Effector memory CD4-positive, alpha-beta T cell (primary cell): ENCODE data around the gene STK36.

Source experiments
- DNase-seq, 3 donors: peaks; one replicate each; pipeline ENCODE4 v3.0.0-alpha.2; 2020
- H3K27ac ChIP-seq: 2 replicates; pipeline ENCODE4 v1.7.0; 2013; ENCODE audit warnings: mild to moderate bottlenecking, low read length, moderate library complexity; ENCODE audit not compliant: insufficient read depth, poor library complexity, severe bottlenecking
- H3K27me3 ChIP-seq: replicated peaks from 2 replicates; pipeline ENCODE4 v1.7.0; 2013; ENCODE audit warnings: mild to moderate bottlenecking, low read length; ENCODE audit not compliant: insufficient read depth, control insufficient read depth, poor library complexity, severe bottlenecking
- H3K36me3 ChIP-seq: 2 replicates; pipeline ENCODE4 v1.7.0; 2013; ENCODE audit warnings: mild to moderate bottlenecking, low read length, moderate library complexity; ENCODE audit not compliant: control insufficient read depth, insufficient read depth
- H3K4me1 ChIP-seq: 2 replicates; pipeline ENCODE4 v1.7.0; 2013; ENCODE audit warnings: low read length, mild to moderate bottlenecking; ENCODE audit not compliant: control insufficient read depth, insufficient read depth, poor library complexity, severe bottlenecking
- H3K4me3 ChIP-seq: 2 replicates; pipeline ENCODE4 v1.7.0; 2013; ENCODE audit warnings: low read length, low read depth, mild to moderate bottlenecking; ENCODE audit not compliant: insufficient read depth, poor library complexity, severe bottlenecking
- H3K9me3 ChIP-seq: 2 replicates; pipeline ENCODE4 v1.7.0; 2013; ENCODE audit warnings: mild to moderate bottlenecking, low read length, moderate library complexity; ENCODE audit not compliant: control insufficient read depth

STK36 gene

DNA sequence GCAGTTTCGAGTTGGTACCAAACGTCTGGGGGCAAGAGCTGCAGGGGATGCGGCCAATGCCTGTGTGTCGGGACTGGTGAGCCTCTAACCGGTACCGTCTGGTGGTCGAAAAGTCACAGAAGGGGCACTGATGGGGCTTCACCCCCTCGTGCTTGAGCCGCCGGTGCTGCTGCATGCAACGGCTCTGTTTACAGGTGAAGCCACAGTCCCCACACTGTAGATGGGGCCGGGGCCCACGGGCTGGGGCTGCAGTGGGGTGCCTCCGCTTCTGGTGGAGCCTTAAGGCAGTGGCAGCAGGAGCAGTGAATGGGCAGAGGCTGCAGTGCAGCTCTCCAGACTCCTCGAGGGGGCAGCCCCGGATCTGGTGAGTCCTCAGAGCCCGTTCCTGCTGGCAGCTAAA is 29.1 kb upstream of the STK36 start:
- Histone ChIP-seq H3K36me3 (peaks cover 84% of the 10 kb centered on the region), H3K27me3 (no peaks in the 10 kb centered on the region), H3K9me3 (no peaks in the 10 kb centered on the region), H3K4me3 (no peak overlapping the region), H3K4me1 (peaks cover 3% of the 10 kb centered on the region), H3K27ac (no peak overlapping the region)
- no peak for DNase-seq

DNA sequence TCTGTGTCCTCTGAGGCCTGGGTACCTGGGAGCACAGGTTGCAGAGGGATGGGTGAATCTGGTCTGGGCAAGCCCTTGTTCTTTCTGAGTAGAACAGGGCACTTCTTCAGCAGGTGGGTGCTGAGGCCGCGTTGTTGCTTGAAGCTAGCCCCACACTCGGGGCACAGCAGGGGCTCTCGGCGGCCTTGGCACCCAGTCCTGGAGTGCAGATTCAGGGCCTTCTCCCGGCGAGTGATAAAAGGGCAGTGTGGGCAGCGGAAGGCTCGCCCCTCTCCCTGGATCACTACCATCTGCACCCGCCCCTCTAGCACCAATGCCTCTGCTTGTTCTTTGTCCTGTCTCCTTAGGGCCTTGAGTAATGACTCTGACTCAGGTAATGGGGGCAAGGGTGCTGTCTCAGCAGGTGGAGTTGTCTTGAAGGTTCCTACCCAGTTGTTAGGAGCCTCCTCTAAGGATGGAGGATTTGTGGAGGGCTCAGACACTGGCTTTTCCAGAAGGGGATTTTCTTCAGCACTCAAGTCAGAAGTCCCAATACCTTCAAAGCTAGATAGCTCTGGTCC is 28.1 kb upstream of the STK36 start:
- Histone ChIP-seq H3K27ac (no peak overlapping the region), H3K36me3 (peaks cover 83% of the 10 kb centered on the region)
- no peak for DNase-seq

DNA sequence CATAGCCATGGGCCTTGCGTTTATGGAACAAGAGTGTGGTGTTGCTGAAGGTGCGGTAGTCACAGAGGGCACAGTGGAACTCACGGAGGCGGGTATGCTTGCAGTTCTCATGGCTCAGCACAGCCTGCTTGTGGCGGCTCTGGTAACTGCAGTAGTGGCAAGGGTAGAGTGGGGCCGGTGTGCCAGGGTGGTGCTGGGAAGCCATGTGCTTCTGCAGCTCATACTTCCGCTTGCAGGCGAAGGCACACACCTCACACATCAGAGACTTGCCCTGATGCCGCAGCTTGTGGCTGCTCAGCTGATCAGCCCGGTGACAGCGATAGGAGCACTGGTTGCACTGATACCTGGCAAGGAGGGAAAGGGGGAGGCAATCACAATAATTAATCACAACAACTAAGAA is 27.2 kb upstream of the STK36 start:
- Histone ChIP-seq H3K4me1 (peaks cover 3% of the 10 kb centered on the region), H3K27ac (no peak overlapping the region), H3K9me3 (no peaks in the 10 kb centered on the region), H3K36me3 (peaks cover 85% of the 10 kb centered on the region), H3K27me3 (no peaks in the 10 kb centered on the region), H3K4me3 (no peak overlapping the region)
- DNase-seq = no peak

More for the DNA sequence above, 28.1 kb upstream of the STK36 start:
- no peaks in the 10 kb centered on the region for H3K27me3 ChIP-seq
- H3K9me3 ChIP-seq = no peaks in the 10 kb centered on the region
- H3K4me1 ChIP-seq = peaks cover 3% of the 10 kb centered on the region
- H3K4me3 ChIP-seq = no peak overlapping the region

DNA sequence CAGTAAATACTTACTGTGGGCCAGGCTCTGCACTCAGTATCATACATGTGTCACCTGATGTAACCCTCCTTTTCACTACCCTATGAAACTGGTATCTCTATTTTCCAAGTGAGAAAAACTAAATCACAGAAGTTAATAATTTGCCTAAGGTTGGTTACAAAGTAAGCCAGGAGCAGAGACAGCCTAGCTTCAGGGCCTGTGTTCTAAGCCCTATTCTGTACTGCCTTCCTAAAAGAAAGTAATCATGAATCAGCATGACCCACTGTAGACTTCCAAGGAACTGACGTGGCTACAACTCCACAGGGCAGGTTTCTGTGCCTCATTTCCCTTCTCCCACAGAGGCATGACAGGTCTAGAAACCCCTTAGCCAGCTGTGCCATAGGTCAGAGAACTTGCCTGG is 26.8 kb upstream of the STK36 start:
- Histone ChIP-seq H3K36me3 (peaks cover 86% of the 10 kb centered on the region), H3K4me1 (peaks cover 3% of the 10 kb centered on the region), H3K27ac (no peak overlapping the region), H3K4me3 (no peak overlapping the region), H3K27me3 (no peaks in the 10 kb centered on the region), H3K9me3 (no peaks in the 10 kb centered on the region)
- no peak for DNase-seq

DNA sequence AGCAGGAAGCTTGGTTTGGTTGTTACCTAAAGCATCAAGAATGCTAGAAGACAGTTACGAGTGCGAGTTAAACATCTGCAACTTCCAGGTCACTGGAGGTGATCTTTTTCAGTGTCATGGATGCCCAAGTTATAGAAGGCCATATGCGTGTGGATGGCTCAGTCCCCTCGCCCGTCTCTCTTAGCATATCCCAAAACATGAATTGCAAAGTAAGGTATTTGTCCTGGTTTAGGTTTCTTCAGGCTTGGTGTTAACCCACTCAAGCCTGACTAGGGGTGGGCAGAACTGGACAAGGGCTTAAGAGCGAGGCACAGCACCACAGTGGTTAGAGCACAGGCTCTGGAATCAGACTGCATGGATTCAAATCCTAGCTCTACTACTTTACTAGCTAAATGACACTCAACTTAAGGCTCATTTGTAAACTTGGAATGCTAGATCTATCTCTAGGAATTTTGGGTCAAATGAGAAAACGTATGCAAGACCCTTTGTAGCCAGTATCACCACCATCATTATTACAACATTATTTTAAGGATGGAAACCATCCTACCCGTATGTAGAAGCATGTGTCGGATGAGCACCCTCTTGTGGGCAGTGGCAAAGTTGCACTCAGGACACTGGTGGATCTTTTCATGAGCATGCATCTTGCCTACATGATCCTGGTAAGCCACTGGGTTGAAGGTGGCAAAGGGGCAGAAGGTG is 23.6 kb upstream of the STK36 start:
- H3K36me3 ChIP-seq = peaks cover 86% of the 10 kb centered on the region
- H3K4me3 ChIP-seq = no peak overlapping the region
- DNase-seq = peak in 1 of 3 donors; percentile 23
- peaks cover 3% of the 10 kb centered on the region for H3K4me1 ChIP-seq
- H3K27ac ChIP-seq = no peak overlapping the region
- H3K9me3 ChIP-seq = no peaks in the 10 kb centered on the region
- H3K27me3 ChIP-seq = no peaks in the 10 kb centered on the region

DNA sequence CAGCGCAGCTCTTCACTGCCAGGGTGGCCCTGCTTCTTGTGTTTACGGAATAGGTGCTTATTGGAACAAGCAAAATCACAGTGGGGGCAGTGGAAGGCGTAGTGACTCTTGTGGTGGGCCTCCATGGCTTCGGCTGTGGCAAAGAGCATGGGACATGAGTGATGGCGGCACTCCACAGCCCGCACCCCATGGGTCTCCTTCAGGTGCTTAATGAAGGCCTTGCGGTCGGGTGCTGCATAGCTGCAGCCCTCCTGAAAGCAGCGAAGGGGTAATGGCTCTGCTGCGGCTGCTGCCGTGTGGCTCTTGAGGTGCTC is 23.1 kb upstream of the STK36 start:
- Histone ChIP-seq H3K27ac (no peak overlapping the region), H3K27me3 (no peaks in the 10 kb centered on the region), H3K9me3 (no peaks in the 10 kb centered on the region), H3K36me3 (peaks cover 84% of the 10 kb centered on the region), H3K4me3 (no peak overlapping the region), H3K4me1 (peaks cover 3% of the 10 kb centered on the region)
- no peak for DNase-seq

DNA sequence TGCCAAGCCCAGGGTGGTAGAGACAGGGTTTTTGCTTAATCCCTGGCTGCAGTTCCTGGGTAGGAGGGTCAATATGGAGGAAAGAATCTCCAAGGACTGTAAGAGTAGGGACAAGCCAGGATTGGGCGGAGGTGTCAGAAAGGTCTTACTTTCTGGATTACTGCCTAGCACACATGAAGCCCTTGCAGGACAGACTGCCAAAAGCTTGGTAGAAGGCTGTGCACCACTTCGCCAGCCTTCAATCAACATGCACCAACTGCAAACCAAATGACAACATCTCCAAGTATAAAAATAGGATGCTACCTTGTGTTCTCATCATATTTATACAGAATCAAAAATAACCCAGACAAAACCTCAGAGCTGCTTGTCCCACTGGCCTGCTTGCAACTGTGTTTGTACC is 16.1 kb upstream of the STK36 start:
- Histone ChIP-seq H3K27ac (no peak overlapping the region), H3K27me3 (no peaks in the 10 kb centered on the region), H3K9me3 (no peaks in the 10 kb centered on the region), H3K36me3 (peaks cover 48% of the 10 kb centered on the region), H3K4me3 (no peak overlapping the region), H3K4me1 (peaks cover 8% of the 10 kb centered on the region)
- no peak for DNase-seq

DNA sequence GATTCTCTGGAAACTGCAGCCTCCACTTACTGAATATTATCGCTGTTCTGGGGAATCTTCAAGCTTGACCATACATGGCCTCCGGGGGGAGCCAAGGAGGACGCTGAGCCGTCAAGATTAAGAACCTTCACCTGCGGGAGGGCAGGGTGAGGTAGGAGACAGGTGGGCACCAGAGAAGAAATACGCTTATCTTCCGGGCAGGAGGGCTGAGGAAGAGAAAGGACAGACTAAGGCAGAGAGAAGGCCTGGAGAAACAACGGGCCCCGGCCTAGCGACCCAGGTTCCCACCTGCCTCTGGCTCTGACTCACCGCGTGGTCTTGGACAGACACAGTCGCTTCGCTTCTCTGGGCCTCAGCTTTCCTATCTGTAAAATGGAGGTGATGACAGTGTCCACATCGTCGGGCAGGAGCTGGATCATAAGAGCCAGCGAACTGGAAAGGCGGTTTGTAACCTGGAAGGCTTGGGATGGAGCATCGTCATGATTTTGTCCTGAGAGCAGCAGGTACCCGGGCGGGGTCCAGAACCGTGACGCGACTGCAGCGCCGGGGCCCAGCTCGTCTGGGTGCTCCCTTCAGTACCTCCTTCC is 13.1 kb upstream of the STK36 start:
- DNase-seq = peak in 2 of 3 donors; percentile 3 to 26
- peaks cover 8% of the 10 kb centered on the region for H3K4me1 ChIP-seq
- peaks cover 43% of the 10 kb centered on the region for H3K36me3 ChIP-seq
- no peaks in the 10 kb centered on the region for H3K27me3 ChIP-seq
- peak overlapping the region; percentile 82 for H3K4me3 ChIP-seq
- no peaks in the 10 kb centered on the region for H3K9me3 ChIP-seq
- H3K27ac ChIP-seq = peak overlapping the region; percentile 70

DNA sequence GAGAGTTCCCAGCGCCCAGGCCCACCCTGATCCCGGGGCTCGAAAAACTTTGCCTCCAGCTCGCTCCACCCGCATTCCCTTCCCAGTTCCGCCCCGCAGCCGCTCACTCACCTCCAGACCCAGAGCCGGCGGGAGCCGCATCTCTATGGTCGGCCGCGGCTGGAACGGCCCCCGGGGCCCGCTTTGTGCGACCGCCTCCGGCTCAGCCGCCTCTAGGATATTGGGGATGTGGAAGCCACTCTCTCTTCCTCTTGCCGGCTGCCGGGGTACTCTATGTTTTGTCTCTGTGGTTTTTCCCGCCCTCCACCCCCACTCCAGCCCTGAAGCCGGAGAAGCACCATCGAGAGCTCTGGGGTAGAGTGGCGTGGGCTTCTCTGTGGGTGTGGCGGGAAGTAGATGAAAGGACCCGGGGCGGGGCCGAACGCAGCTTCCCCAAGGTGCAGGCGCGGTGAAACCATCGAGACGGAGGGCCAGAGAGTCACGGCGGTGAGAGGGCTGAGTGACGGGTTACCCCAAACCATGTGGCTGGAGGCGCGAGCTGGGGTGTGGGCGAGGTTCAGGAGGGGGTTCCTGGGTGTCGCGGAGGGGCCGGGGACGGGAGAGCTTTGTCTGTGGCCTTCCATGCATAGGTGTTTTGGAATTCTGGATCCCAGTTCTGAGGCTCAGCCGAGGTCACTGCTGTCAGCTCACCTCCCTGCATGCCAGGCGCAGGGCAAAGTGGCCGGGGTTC is 12.5 kb upstream of the STK36 start, which contains the start of the genes BCS1L and ZNF142:
Gene BCS1L, plus strand, starts transcription at position 426 of the 730 bp plus-strand sequence. CDS start 1,305 bp downstream, outside the sequence.
Gene ZNF142, minus strand, starts transcription at position 366 of the 730 bp plus-strand sequence. CDS start 3,194 bp downstream, outside the sequence.
- Histone ChIP-seq H3K4me1 (peaks cover 8% of the 10 kb centered on the region), H3K27ac (peak within 1 kb of the TSS; percentile 70), H3K36me3 (peaks cover 44% of the 10 kb centered on the region), H3K9me3 (no peaks in the 10 kb centered on the region), H3K27me3 (no peaks in the 10 kb centered on the region), H3K4me3 (peak within 1 kb of the TSS; percentile 82)
- DNase-seq = peak; percentile 79 to 85 (median 80)

DNA sequence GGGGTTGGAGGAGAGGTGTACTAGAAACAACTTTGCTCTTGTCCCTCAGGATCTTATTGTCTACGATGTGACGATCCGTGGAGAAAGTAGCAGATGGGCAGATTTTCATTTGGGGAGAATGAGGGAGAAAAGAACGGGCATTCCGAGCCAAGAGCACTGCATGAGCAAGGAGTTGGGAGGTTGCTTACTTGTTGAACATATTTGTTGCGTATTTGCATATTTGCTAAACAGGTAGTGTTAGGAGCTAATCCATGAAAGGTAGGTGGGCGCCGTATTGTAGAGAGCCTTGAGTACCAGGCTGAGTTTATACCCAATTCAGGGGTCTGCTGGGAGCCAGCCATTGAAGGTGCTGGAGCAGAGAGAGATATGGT is 11.9 kb upstream of the STK36 start:
- Histone ChIP-seq H3K4me3 (peak overlapping the region; percentile 82), H3K36me3 (peaks cover 44% of the 10 kb centered on the region), H3K27ac (peak overlapping the region; percentile 70), H3K27me3 (no peaks in the 10 kb centered on the region), H3K4me1 (peaks cover 8% of the 10 kb centered on the region), H3K9me3 (no peaks in the 10 kb centered on the region)
- no peak for DNase-seq
